Dendritic cell treated with granulocyte-macrophage colony-stimulating factor and Interleukin-4, amounts not matched to agents 40 ng/mL and 50 ng/mL, for 4 days (primary cell): ENCODE data around the gene WDFY3.

Experiments used
- H3K27ac Mint-ChIP-seq: one replicate; pipeline ENCODE4 v1.8.0; 2022; ENCODE audit warnings: mild to moderate bottlenecking, mixed read lengths
- H3K27me3 Mint-ChIP-seq: one replicate; pipeline ENCODE4 v1.8.0; 2022; ENCODE audit warnings: mild to moderate bottlenecking, mixed read lengths
- H3K36me3 Mint-ChIP-seq: one replicate; pipeline ENCODE4 v1.8.0; 2022; ENCODE audit warnings: low read depth, mixed read lengths
- H3K4me1 Mint-ChIP-seq: one replicate; pipeline ENCODE4 v1.8.0; 2022; ENCODE audit warnings: low read depth, mixed read lengths
- H3K4me3 Mint-ChIP-seq: one replicate; pipeline ENCODE4 v1.8.0; 2022; ENCODE audit warnings: mild to moderate bottlenecking, moderate library complexity, mixed read lengths
- H3K9me3 Mint-ChIP-seq: one replicate; pipeline ENCODE4 v1.8.0; 2022; ENCODE audit warnings: mixed read lengths
- intact Hi-C: fragments of 100-400 bp; cut with micrococcal nuclease; formaldehyde crosslinking; loops from one replicate; pipeline ENCODE4 v1.15.0; 2022

Gene WDFY3

GRCh38 chr4:84877051-84877833 lies 89.2 kb downstream of the WDFY3 start:
- H3K9me3 Mint-ChIP-seq: no peaks in the 10 kb centered on the region
- H3K27me3 Mint-ChIP-seq: no peaks in the 10 kb centered on the region
- H3K36me3 Mint-ChIP-seq: peaks cover 65% of the 10 kb centered on the region
- H3K27ac Mint-ChIP-seq: peak overlapping the region; percentile 72
- intact Hi-C loops: no loop called here
- no peak overlapping the region for H3K4me3 Mint-ChIP-seq
- peaks cover 23% of the 10 kb centered on the region for H3K4me1 Mint-ChIP-seq

GRCh38 chr4:84875636-84876371 lies 90.7 kb downstream of the WDFY3 start:
- Mint-ChIP-seq H3K36me3 (peaks cover 65% of the 10 kb centered on the region), H3K27me3 (no peaks in the 10 kb centered on the region), H3K4me3 (no peak overlapping the region), H3K9me3 (no peaks in the 10 kb centered on the region), H3K27ac (no peak overlapping the region), H3K4me1 (peaks cover 28% of the 10 kb centered on the region)
- intact Hi-C loops: no loop called here

GRCh38 chr4:84874619-84875018 lies 91.9 kb downstream of the WDFY3 start:
- H3K36me3 Mint-ChIP-seq: peaks cover 59% of the 10 kb centered on the region
- intact Hi-C loops: no loop called here
- peaks cover 29% of the 10 kb centered on the region for H3K4me1 Mint-ChIP-seq
- no peak overlapping the region for H3K27ac Mint-ChIP-seq
- H3K9me3 Mint-ChIP-seq: no peaks in the 10 kb centered on the region
- H3K4me3 Mint-ChIP-seq: no peak overlapping the region
- H3K27me3 Mint-ChIP-seq: no peaks in the 10 kb centered on the region

GRCh38 chr4:84870398-84871163 lies 95.9 kb downstream of the WDFY3 start:
- intact Hi-C loops: no loop called here
- H3K9me3 Mint-ChIP-seq: no peaks in the 10 kb centered on the region
- H3K27me3 Mint-ChIP-seq: no peaks in the 10 kb centered on the region
- H3K36me3 Mint-ChIP-seq: peaks cover 53% of the 10 kb centered on the region
- H3K27ac Mint-ChIP-seq: no peak overlapping the region
- H3K4me1 Mint-ChIP-seq: peaks cover 11% of the 10 kb centered on the region
- no peak overlapping the region for H3K4me3 Mint-ChIP-seq

GRCh38 chr4:84866295-84866694 lies 100.2 kb downstream of the WDFY3 start:
- H3K27ac Mint-ChIP-seq: no peak overlapping the region
- peaks cover 25% of the 10 kb centered on the region for H3K36me3 Mint-ChIP-seq
- intact Hi-C loops: no loop called here
- H3K9me3 Mint-ChIP-seq: no peaks in the 10 kb centered on the region
- H3K4me3 Mint-ChIP-seq: no peak overlapping the region
- peaks cover 11% of the 10 kb centered on the region for H3K4me1 Mint-ChIP-seq
- no peaks in the 10 kb centered on the region for H3K27me3 Mint-ChIP-seq

- no peak overlapping the region for H3K27ac Mint-ChIP-seq
These were observed 100.9 kb downstream of the WDFY3 start for GRCh38 chr4:84865600-84865999.

GRCh38 chr4:84862064-84862463 lies 104.4 kb downstream of the WDFY3 start:
- intact Hi-C loops: no loop called here
- H3K4me1 Mint-ChIP-seq: peaks cover 6% of the 10 kb centered on the region
- H3K36me3 Mint-ChIP-seq: peaks cover 53% of the 10 kb centered on the region
- no peaks in the 10 kb centered on the region for H3K27me3 Mint-ChIP-seq
- no peaks in the 10 kb centered on the region for H3K9me3 Mint-ChIP-seq
- H3K27ac Mint-ChIP-seq: no peak overlapping the region
- no peak overlapping the region for H3K4me3 Mint-ChIP-seq

More at GRCh38 chr4:84865600-84865999, 100.9 kb downstream of the WDFY3 start:
- Mint-ChIP-seq H3K4me3 (no peak overlapping the region), H3K27me3 (no peaks in the 10 kb centered on the region), H3K36me3 (peaks cover 19% of the 10 kb centered on the region), H3K4me1 (peaks cover 4% of the 10 kb centered on the region), H3K9me3 (no peaks in the 10 kb centered on the region)
- intact Hi-C loops: no loop called here

- intact Hi-C loops: no loop called here
- H3K4me1 Mint-ChIP-seq: peaks cover 6% of the 10 kb centered on the region
- H3K4me3 Mint-ChIP-seq: no peak overlapping the region
- H3K36me3 Mint-ChIP-seq: peaks cover 55% of the 10 kb centered on the region
- H3K9me3 Mint-ChIP-seq: no peaks in the 10 kb centered on the region
- H3K27ac Mint-ChIP-seq: peak overlapping the region; percentile 43
- no peaks in the 10 kb centered on the region for H3K27me3 Mint-ChIP-seq
These were observed 109.2 kb downstream of the WDFY3 start for GRCh38 chr4:84857296-84857695.

GRCh38 chr4:84856468-84857049 lies 109.9 kb downstream of the WDFY3 start:
- Mint-ChIP-seq H3K4me1 (peaks cover 6% of the 10 kb centered on the region), H3K4me3 (no peak overlapping the region), H3K27me3 (no peaks in the 10 kb centered on the region), H3K36me3 (peaks cover 55% of the 10 kb centered on the region), H3K9me3 (no peaks in the 10 kb centered on the region), H3K27ac (no peak overlapping the region)
- intact Hi-C loops: no loop called here

GRCh38 chr4:84855774-84856173 lies 110.7 kb downstream of the WDFY3 start:
- Mint-ChIP-seq H3K27me3 (no peaks in the 10 kb centered on the region), H3K4me3 (no peak overlapping the region), H3K36me3 (peaks cover 55% of the 10 kb centered on the region), H3K9me3 (no peaks in the 10 kb centered on the region), H3K4me1 (peaks cover 6% of the 10 kb centered on the region), H3K27ac (no peak overlapping the region)
- intact Hi-C loops: no loop called here

GRCh38 chr4:84852081-84852480 lies 114.4 kb downstream of the WDFY3 start:
- H3K4me3 Mint-ChIP-seq: no peak overlapping the region
- intact Hi-C loops: no loop called here
- no peak overlapping the region for H3K27ac Mint-ChIP-seq
- no peaks in the 10 kb centered on the region for H3K9me3 Mint-ChIP-seq
- no peaks in the 10 kb centered on the region for H3K27me3 Mint-ChIP-seq
- peaks cover 57% of the 10 kb centered on the region for H3K36me3 Mint-ChIP-seq
- H3K4me1 Mint-ChIP-seq: no peaks in the 10 kb centered on the region

GRCh38 chr4:84849051-84849640 lies 117.3 kb downstream of the WDFY3 start:
- Mint-ChIP-seq H3K4me3 (no peak overlapping the region), H3K9me3 (no peaks in the 10 kb centered on the region), H3K27me3 (no peaks in the 10 kb centered on the region), H3K27ac (no peak overlapping the region), H3K4me1 (no peaks in the 10 kb centered on the region), H3K36me3 (peaks cover 74% of the 10 kb centered on the region)
- intact Hi-C loops: no loop called here

- H3K27me3 Mint-ChIP-seq: no peaks in the 10 kb centered on the region
- no peaks in the 10 kb centered on the region for H3K4me1 Mint-ChIP-seq
- peaks cover 69% of the 10 kb centered on the region for H3K36me3 Mint-ChIP-seq
- H3K9me3 Mint-ChIP-seq: no peaks in the 10 kb centered on the region
- H3K4me3 Mint-ChIP-seq: no peak overlapping the region
- intact Hi-C loops: no loop called here
- no peak overlapping the region for H3K27ac Mint-ChIP-seq
These were observed 118.1 kb downstream of the WDFY3 start for GRCh38 chr4:84848432-84848831.
